Measurements from ENCODE around the gene PPY. TPM values are rescaled to one million over a fixed set of nuclear protein-coding genes. Genes with fewer than 3 reads are reported as not detected.

The PPY gene
- total RNA-seq, 3 donors from 2014 or later, result not detected

DNA sequence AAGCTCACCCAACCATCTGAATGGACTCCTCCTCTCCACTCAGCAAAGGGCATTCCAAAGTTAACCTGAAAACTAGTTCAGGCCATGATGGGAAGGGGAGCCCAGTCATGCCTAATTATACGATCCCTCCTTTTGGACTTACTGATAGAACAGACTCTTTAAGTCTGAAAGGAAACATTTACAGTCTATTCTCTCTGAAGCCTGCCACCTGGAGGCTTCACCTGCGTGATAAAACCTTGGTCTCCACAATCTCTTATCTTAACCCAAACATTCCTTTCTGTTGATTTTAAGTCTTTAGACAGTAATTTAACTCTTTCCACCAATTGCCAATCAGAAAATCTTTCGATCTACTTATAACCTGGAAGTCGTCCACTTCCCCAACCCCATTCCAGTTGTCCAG, 25.9 kb downstream of the PPY start:
- TF ChIP-seq POLR2AphosphoS5 (IDR thresholded peaks at IDR 0.05) (no peak), POLR2A (IDR thresholded peaks at IDR 0.05) (no peak)
- TF ChIP-seq, protein P1, sequence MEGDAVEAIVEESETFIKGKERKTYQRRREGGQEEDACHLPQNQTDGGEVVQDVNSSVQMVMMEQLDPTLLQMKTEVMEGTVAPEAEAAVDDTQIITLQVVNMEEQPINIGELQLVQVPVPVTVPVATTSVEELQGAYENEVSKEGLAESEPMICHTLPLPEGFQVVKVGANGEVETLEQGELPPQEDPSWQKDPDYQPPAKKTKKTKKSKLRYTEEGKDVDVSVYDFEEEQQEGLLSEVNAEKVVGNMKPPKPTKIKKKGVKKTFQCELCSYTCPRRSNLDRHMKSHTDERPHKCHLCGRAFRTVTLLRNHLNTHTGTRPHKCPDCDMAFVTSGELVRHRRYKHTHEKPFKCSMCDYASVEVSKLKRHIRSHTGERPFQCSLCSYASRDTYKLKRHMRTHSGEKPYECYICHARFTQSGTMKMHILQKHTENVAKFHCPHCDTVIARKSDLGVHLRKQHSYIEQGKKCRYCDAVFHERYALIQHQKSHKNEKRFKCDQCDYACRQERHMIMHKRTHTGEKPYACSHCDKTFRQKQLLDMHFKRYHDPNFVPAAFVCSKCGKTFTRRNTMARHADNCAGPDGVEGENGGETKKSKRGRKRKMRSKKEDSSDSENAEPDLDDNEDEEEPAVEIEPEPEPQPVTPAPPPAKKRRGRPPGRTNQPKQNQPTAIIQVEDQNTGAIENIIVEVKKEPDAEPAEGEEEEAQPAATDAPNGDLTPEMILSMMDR (IDR thresholded peaks at IDR 0.05), result no peak
- Histone ChIP-seq H3K36me3 (no peaks in the 10 kb centered on the region), H3K9me3 (no peaks in the 10 kb centered on the region), H3K4me1 (no peaks in the 10 kb centered on the region), H3K4me3 (no peak overlapping the region), H3K27me3 (no peaks in the 10 kb centered on the region), H3K27ac (no peak overlapping the region)
- intact Hi-C loops (cut with DNase I; ENCODE audit: low total_unique reads), result no loop called here
- DNase-seq (ENCODE audit: low spot score in 2 of 2), result no peak

DNA sequence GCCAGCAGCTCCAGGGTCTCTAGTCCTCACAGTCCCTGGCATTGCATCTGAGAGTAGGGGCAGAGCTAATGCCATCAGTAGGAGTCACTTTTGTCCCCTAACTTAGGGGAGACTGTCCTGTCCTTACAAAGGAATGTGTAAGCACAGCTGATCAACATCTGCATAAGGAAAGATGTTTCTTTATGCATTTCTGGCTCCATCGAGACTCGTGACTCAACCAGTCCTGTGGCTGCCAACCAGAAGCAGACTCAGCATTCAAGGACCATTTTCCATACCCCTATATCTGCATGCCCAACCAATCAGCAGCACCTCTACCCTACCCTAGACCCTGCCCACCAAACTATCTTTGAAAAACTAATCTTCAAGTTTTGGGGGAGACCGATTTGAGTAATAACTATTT, 26.7 kb downstream of the PPY start:
- H3K9me3 ChIP-seq, result no peaks in the 10 kb centered on the region
- no peak overlapping the region for H3K4me3 ChIP-seq
- no peak overlapping the region for H3K27ac ChIP-seq
- H3K36me3 ChIP-seq, result no peaks in the 10 kb centered on the region
- H3K4me1 ChIP-seq, result no peaks in the 10 kb centered on the region
- no peak for DNase-seq (ENCODE audit: low spot score in 2 of 2)
- intact Hi-C loops (cut with DNase I; ENCODE audit: low total_unique reads), result no loop called here
- no peaks in the 10 kb centered on the region for H3K27me3 ChIP-seq
- TF ChIP-seq POLR2A (IDR thresholded peaks at IDR 0.05), result no peak

DNA sequence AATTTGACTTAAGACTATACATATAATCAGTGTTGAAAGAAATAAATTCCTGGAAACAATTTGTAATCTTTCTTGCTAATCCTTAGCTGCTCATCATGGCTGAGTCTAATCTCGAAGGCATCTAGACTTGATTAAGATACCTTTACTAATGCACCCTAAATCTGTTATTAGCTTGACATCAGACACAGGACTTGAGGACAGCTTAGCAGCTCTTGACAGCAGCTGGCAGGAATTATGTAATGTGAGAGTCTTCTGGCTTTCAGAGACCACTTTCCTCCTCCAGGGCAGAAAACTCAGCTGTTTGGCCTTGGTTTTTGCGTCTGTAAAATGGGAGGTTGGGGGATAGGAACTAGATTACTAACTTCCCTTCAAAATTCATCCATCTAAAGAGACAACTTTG, 27.8 kb downstream of the PPY start:
- intact Hi-C loops (cut with DNase I; ENCODE audit: low total_unique reads), result no loop called here
- Histone ChIP-seq H3K27ac (no peak overlapping the region), H3K9me3 (no peaks in the 10 kb centered on the region), H3K36me3 (no peaks in the 10 kb centered on the region), H3K4me3 (no peak overlapping the region), H3K4me1 (no peaks in the 10 kb centered on the region), H3K27me3 (no peaks in the 10 kb centered on the region)
- TF ChIP-seq, protein P1 (IDR thresholded peaks at IDR 0.05), result no peak
- DNase-seq (ENCODE audit: low spot score in 2 of 2), result no peak

DNA sequence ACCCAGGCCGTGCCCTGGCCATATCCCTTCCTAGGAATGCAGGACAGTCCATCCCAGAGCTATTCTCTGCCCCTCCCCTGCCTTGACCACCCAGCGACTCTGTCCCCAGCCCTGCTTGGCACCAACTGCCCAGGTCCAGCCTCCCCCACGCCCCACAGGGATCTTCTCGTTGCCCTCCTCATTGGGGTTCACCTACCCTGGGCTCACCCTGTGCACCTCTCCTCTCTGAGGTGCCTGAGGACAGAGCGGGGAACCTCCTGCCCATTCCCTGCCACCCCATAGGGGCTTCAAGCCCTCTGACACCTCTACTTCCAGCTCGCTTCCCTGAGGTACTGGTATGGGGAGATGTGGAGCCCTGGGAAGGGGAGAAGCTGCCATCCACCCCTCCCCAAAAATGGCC, 28.7 kb downstream of the PPY start:
- H3K27ac ChIP-seq, result no peak overlapping the region
- no peaks in the 10 kb centered on the region for H3K27me3 ChIP-seq
- no peak for DNase-seq (ENCODE audit: low spot score in 2 of 2)
- H3K36me3 ChIP-seq, result no peaks in the 10 kb centered on the region
- H3K9me3 ChIP-seq, result no peaks in the 10 kb centered on the region
- TF ChIP-seq POLR2AphosphoS5 (IDR thresholded peaks at IDR 0.05), result no peak
- TF ChIP-seq, protein P1 (IDR thresholded peaks at IDR 0.05), result no peak
- no peak for TF ChIP-seq POLR2A (IDR thresholded peaks at IDR 0.05)
- intact Hi-C loops (cut with DNase I; ENCODE audit: low total_unique reads), result no loop called here
- no peak overlapping the region for H3K4me3 ChIP-seq
- H3K4me1 ChIP-seq, result no peaks in the 10 kb centered on the region

DNA sequence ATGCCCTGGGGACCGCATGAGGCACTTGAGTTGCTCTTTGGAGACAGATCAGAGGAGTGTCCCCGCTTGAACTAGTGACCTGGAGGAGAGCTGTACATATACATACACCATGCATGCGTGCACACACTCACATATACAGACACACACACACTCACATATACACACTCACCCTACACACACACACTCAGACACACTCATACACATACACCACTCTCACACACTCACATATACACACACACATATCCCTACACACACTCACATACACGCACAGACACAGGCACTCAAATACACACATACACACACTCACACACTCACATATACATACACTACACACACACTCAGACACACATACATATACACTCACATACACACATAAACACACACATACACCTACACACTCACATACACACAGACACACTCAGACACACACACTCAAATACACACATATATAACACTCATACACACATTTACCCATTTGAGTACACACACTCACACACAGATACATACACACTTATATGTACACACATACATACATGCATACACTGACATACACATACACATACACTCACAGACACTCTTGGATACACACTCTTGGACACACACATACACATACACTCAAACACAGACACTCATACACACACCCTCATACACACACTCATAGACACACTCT, 29.5 kb downstream of the PPY start:
- intact Hi-C loops (cut with DNase I; ENCODE audit: low total_unique reads), result no loop called here
- H3K4me3 ChIP-seq, result no peak overlapping the region
- H3K27ac ChIP-seq, result no peak overlapping the region
- no peak for DNase-seq (ENCODE audit: low spot score in 2 of 2)
- no peaks in the 10 kb centered on the region for H3K36me3 ChIP-seq
- TF ChIP-seq POLR2AphosphoS5 (IDR thresholded peaks at IDR 0.05), result no peak
- no peaks in the 10 kb centered on the region for H3K27me3 ChIP-seq
- H3K9me3 ChIP-seq, result no peaks in the 10 kb centered on the region
- peaks cover 0 to under 1% of the 10 kb centered on the region in 2 donors for H3K4me1 ChIP-seq

DNA sequence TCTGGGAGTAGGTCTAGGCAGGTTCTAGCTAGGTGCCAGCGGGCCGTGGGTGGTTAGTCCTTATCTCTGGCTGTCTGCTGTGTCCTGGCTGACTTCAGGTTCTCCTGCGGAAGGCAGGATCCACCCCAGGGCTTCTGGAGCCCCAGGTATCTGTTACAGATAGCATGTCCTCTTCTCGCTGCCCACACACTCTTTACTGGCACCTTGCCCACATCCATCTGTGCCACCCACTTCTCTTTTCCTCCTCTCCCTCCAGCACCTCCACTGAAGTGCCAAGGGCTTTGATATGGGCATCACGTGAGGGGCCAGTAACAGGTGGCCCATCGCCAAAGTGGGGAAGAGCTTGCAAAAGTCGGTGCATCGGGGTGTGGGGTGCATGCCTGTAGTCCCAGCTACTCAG, 30.4 kb downstream of the PPY start:
- TF ChIP-seq, protein P1 (IDR thresholded peaks at IDR 0.05), result no peak
- no peak for TF ChIP-seq POLR2A (IDR thresholded peaks at IDR 0.05)
- no peak for TF ChIP-seq POLR2AphosphoS5 (IDR thresholded peaks at IDR 0.05)
- Histone ChIP-seq H3K9me3 (no peaks in the 10 kb centered on the region), H3K27ac (no peak overlapping the region), H3K4me1 (peaks cover 0 to 6% of the 10 kb centered on the region in 2 donors), H3K36me3 (no peaks in the 10 kb centered on the region), H3K4me3 (no peak overlapping the region), H3K27me3 (no peaks in the 10 kb centered on the region)
- no peak for DNase-seq (ENCODE audit: low spot score in 2 of 2)
- intact Hi-C loops (cut with DNase I; ENCODE audit: low total_unique reads), result no loop called here
